ENCODE results near the gene TPP1. TPM values are rescaled to one million over a fixed set of nuclear protein-coding genes. Genes with fewer than 3 reads are reported as not detected.

The TPP1 gene
- total RNA-seq, 1 experiment from 2014 or later: 61.7 TPM

- no peak overlapping the region for H3K4me3 ChIP-seq (ENCODE audit: low read depth, low read length)
- H3K9me3 ChIP-seq: no peaks in the 10 kb centered on the region
- Mint-ChIP-seq H3K9me3 (ENCODE audit: unreplicated experiment) (no peaks in the 10 kb centered on the region), H3K4me3 (ENCODE audit: unreplicated experiment) (no peak overlapping the region), H3K4me1 (ENCODE audit: low read depth, unreplicated experiment) (no peaks in the 10 kb centered on the region), H3K27me3 (ENCODE audit: insufficient read depth, unreplicated experiment) (no peaks in the 10 kb centered on the region), H3K36me3 (ENCODE audit: insufficient read depth, unreplicated experiment) (no peaks in the 10 kb centered on the region), H3K27ac (ENCODE audit: unreplicated experiment) (no peak overlapping the region)
- H3K27me3 ChIP-seq (replicated peaks; ENCODE audit: control insufficient read depth, insufficient read depth, low read length): no peaks in the 10 kb centered on the region; the same call in 1 of the 2 replicates
- peaks cover 16% of the 10 kb centered on the region for H3K4me1 ChIP-seq
- no TSS peak for BruUV-seq (replicated peaks)
- peak; percentile 22 to 67 for DNase-seq
- intact Hi-C loops (cut with micrococcal nuclease; ENCODE audit: unreplicated experiment): loop anchor here (1.0 kb wide), 1 partner anchor 23 kb away; the partner anchor contains the start of gene TAF10
- no peak for TF ChIP-seq CTCF (IDR thresholded peaks at IDR 0.05; ENCODE audit: insufficient read depth in 1 of 2, low read depth in 1 of 2, low read length in 1 of 2, severe bottlenecking in 1 of 2, unreplicated experiment in 1 of 2)
- no peaks in the 10 kb centered on the region for H3K36me3 ChIP-seq (ENCODE audit: control insufficient read depth, insufficient read depth, low read length)
- ChIA-PET POLR2A (interaction anchor here (0.6 to 1.0 kb wide), 3 partner anchors 24 to 48 kb away, joined by 3 to 7 read pairs (median 4); partner anchors contain the start of genes MRPL17 and TAF10), CTCF (interaction anchor here (0.8 kb wide), 1 partner anchor 32 kb away, joined by 3 read pairs; no protein-coding TSS in a partner anchor)
These were observed 16.1 kb upstream of the TPP1 start for GRCh38 chr11:6635082-6635932.

GRCh38 chr11:6634534-6634933 lies 15.3 kb upstream of the TPP1 start:
- CTCF ChIA-PET: no interaction called here
- Mint-ChIP-seq H3K4me3 (ENCODE audit: unreplicated experiment) (no peak overlapping the region), H3K9me3 (ENCODE audit: unreplicated experiment) (no peaks in the 10 kb centered on the region), H3K36me3 (ENCODE audit: insufficient read depth, unreplicated experiment) (no peaks in the 10 kb centered on the region), H3K4me1 (ENCODE audit: low read depth, unreplicated experiment) (no peaks in the 10 kb centered on the region), H3K27me3 (ENCODE audit: insufficient read depth, unreplicated experiment) (no peaks in the 10 kb centered on the region), H3K27ac (ENCODE audit: unreplicated experiment) (no peak overlapping the region)
- DNase-seq: no peak
- no TSS peak for BruUV-seq (replicated peaks)
- no peak overlapping the region for H3K4me3 ChIP-seq (ENCODE audit: low read depth, low read length)
- H3K27me3 ChIP-seq (replicated peaks; ENCODE audit: control insufficient read depth, insufficient read depth, low read length): no peaks in the 10 kb centered on the region; the same call in 1 of the 2 replicates
- no peak for TF ChIP-seq CTCF (IDR thresholded peaks at IDR 0.05; ENCODE audit: insufficient read depth in 1 of 2, low read depth in 1 of 2, low read length in 1 of 2, severe bottlenecking in 1 of 2, unreplicated experiment in 1 of 2)
- H3K9me3 ChIP-seq: no peaks in the 10 kb centered on the region
- POLR2A ChIA-PET: no interaction called here
- intact Hi-C loops (cut with micrococcal nuclease; ENCODE audit: unreplicated experiment): no loop called here
- no peaks in the 10 kb centered on the region for H3K36me3 ChIP-seq (ENCODE audit: control insufficient read depth, insufficient read depth, low read length)
- peaks cover 20% of the 10 kb centered on the region for H3K4me1 ChIP-seq

GRCh38 chr11:6633422-6634408 lies 14.5 kb upstream of the TPP1 start:
- Mint-ChIP-seq H3K27ac (ENCODE audit: unreplicated experiment) (no peak overlapping the region), H3K4me1 (ENCODE audit: low read depth, unreplicated experiment) (no peaks in the 10 kb centered on the region), H3K36me3 (ENCODE audit: insufficient read depth, unreplicated experiment) (no peaks in the 10 kb centered on the region), H3K27me3 (ENCODE audit: insufficient read depth, unreplicated experiment) (no peaks in the 10 kb centered on the region), H3K4me3 (ENCODE audit: unreplicated experiment) (no peak overlapping the region), H3K9me3 (ENCODE audit: unreplicated experiment) (no peaks in the 10 kb centered on the region)
- Histone ChIP-seq H3K36me3 (ENCODE audit: control insufficient read depth, insufficient read depth, low read length) (no peaks in the 10 kb centered on the region), H3K9me3 (no peaks in the 10 kb centered on the region), H3K4me1 (peaks cover 20% of the 10 kb centered on the region), H3K4me3 (ENCODE audit: low read depth, low read length) (no peak overlapping the region), H3K27me3 (replicated peaks; ENCODE audit: control insufficient read depth, insufficient read depth, low read length) (no peaks in the 10 kb centered on the region; the same call in 1 of the 2 replicates)
- no peak for DNase-seq
- CTCF ChIA-PET: no interaction called here
- intact Hi-C loops (cut with micrococcal nuclease; ENCODE audit: unreplicated experiment): no loop called here
- no peak for TF ChIP-seq CTCF (IDR thresholded peaks at IDR 0.05; ENCODE audit: insufficient read depth in 1 of 2, low read depth in 1 of 2, low read length in 1 of 2, severe bottlenecking in 1 of 2, unreplicated experiment in 1 of 2)
- POLR2A ChIA-PET: no interaction called here
- no TSS peak for BruUV-seq (replicated peaks)
